ENCODE measurements around the gene NGRN.

DNA sequence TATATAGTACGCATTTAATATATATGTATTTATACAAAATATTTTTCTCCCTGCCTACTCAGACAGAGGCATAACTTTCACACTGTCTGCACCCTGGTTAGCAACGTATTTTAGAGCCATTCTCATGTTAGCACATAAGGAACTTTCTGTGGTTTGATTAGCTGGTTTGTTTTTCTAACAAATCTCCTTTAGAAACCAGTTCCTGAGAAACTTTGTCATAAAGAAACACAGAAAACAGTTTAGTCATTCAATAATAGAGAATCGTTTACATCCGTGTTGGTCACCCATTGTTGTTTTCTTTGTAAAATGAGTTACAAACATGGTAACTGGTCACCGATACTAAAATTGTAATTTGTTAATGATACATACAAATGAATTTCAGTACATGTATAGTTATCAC lies 5.9 kb upstream of the NGRN start:
- no peak for TF ChIP-seq TAF1 (IDR thresholded peaks at IDR 0.05; ENCODE audit: low read depth)
- TF ChIP-seq, protein P1, sequence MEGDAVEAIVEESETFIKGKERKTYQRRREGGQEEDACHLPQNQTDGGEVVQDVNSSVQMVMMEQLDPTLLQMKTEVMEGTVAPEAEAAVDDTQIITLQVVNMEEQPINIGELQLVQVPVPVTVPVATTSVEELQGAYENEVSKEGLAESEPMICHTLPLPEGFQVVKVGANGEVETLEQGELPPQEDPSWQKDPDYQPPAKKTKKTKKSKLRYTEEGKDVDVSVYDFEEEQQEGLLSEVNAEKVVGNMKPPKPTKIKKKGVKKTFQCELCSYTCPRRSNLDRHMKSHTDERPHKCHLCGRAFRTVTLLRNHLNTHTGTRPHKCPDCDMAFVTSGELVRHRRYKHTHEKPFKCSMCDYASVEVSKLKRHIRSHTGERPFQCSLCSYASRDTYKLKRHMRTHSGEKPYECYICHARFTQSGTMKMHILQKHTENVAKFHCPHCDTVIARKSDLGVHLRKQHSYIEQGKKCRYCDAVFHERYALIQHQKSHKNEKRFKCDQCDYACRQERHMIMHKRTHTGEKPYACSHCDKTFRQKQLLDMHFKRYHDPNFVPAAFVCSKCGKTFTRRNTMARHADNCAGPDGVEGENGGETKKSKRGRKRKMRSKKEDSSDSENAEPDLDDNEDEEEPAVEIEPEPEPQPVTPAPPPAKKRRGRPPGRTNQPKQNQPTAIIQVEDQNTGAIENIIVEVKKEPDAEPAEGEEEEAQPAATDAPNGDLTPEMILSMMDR (IDR thresholded peaks at IDR 0.05; ENCODE audit: poor library complexity, severe bottlenecking): no peak
- no peak for TF ChIP-seq RAD21 (conservative IDR thresholded peaks at IDR 0.05)
